WERI-Rb-1 (cell line): ENCODE measurements around the gene PROZ.

Source experiments
- DNase-seq: peaks from one replicate; pipeline ENCODE4 v3.0.0-alpha.2; 2020
- H3K27ac ChIP-seq: fragments of 250-450 bp; sonication (Bioruptor Pico); 2 replicates; pipeline ENCODE4 v1.5.1; 2020; ENCODE audit warnings: mild to moderate bottlenecking, moderate library complexity
- H3K27me3 ChIP-seq: fragments of 250-450 bp; sonication (Bioruptor Pico); 2 replicates; pipeline ENCODE4 v1.5.1; 2021; ENCODE audit warnings: mild to moderate bottlenecking, low read depth, moderate library complexity; ENCODE audit not compliant: insufficient read depth, severe bottlenecking
- H3K36me3 ChIP-seq: fragments of 250-450 bp; sonication (Bioruptor Pico); 2 replicates; pipeline ENCODE4 v1.5.1; 2020; ENCODE audit warnings: mild to moderate bottlenecking, moderate library complexity
- H3K4me3 ChIP-seq: 2 replicates; pipeline ENCODE4 v1.5.1; 2011; ENCODE audit warnings: low read depth, mild to moderate bottlenecking, control low read depth, low read length
- H3K9me3 ChIP-seq: fragments of 250-450 bp; sonication (Bioruptor Pico); 2 replicates; pipeline ENCODE4 v1.5.1; 2021; ENCODE audit warnings: mild to moderate bottlenecking, moderate library complexity; ENCODE audit not compliant: severe bottlenecking
- CTCF ChIP-seq: IDR thresholded peaks from 2 replicates; pipeline ENCODE4 v1.5.1; 2011; ENCODE audit warnings: low read depth, mild to moderate bottlenecking, control low read depth, inconsistent platforms, low read length

PROZ gene

GRCh38 chr13:113211774-113212173, 53.3 kb downstream of the PROZ start:
- Histone ChIP-seq H3K36me3 (peaks cover 46% of the 10 kb centered on the region), H3K27me3 (no peaks in the 10 kb centered on the region), H3K9me3 (no peaks in the 10 kb centered on the region), H3K27ac (no peak overlapping the region), H3K4me3 (no peak overlapping the region)
- peak; percentile 61 for DNase-seq
- peak; percentile 78 for TF ChIP-seq CTCF

DNA sequence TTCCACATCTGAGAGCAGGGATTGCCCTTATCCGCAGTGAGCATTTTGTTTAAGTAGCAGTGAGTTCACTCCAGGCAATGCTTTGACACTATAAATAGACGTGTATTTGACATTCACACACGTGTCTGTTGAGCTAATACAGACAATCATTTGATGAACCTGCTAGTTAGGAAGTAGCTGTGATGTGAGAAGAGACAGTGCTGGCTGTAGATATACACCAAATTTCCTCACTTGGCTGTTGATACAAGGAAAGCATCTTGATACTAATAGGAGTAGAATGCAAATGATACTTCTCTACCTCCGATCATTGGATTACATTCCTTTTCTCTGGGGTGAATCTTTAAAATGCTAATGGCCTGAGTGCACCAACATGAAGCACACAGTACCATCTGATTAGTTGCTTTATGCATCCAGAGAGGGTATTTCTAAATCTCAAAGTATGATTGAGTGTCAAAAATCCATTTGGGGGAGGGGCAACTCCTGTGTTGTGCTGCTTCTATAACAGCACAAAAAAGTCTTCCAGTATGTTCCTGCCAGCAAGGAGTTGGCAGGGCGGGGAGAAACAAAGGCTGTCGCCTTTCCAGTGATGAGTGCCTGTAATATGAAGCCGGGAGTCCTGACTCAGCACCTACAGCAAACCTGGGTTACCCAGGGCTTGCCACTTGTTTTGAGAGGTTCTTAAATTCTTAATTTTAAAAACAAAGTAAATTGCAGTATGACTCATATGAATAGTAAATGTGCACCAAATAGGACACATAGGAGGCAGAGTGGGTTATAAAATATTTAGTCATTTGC, 58.0 kb downstream of the PROZ start:
- Histone ChIP-seq H3K4me3 (no peak overlapping the region), H3K36me3 (peaks cover 59% of the 10 kb centered on the region), H3K27ac (no peak overlapping the region), H3K27me3 (no peaks in the 10 kb centered on the region), H3K9me3 (no peaks in the 10 kb centered on the region)
- DNase-seq = no peak
- TF ChIP-seq CTCF = no peak

GRCh38 chr13:113218586-113218985, 60.1 kb downstream of the PROZ start:
- no peaks in the 10 kb centered on the region for H3K27me3 ChIP-seq
- peaks cover 62% of the 10 kb centered on the region for H3K36me3 ChIP-seq
- no peak overlapping the region for H3K4me3 ChIP-seq
- H3K9me3 ChIP-seq = no peaks in the 10 kb centered on the region
- TF ChIP-seq CTCF = no peak
- DNase-seq = no peak
- no peak overlapping the region for H3K27ac ChIP-seq

- Histone ChIP-seq H3K36me3 (peaks cover 65% of the 10 kb centered on the region), H3K27ac (no peak overlapping the region), H3K4me3 (no peak overlapping the region), H3K9me3 (no peaks in the 10 kb centered on the region), H3K27me3 (no peaks in the 10 kb centered on the region)
- TF ChIP-seq CTCF = no peak
- DNase-seq = peak; percentile 58
These were observed 61.0 kb downstream of the PROZ start for GRCh38 chr13:113219256-113219940.

GRCh38 chr13:113220141-113220598, 61.7 kb downstream of the PROZ start:
- Histone ChIP-seq H3K9me3 (no peaks in the 10 kb centered on the region), H3K27me3 (no peaks in the 10 kb centered on the region), H3K4me3 (no peak overlapping the region), H3K27ac (no peak overlapping the region), H3K36me3 (peaks cover 73% of the 10 kb centered on the region)
- no peak for DNase-seq
- TF ChIP-seq CTCF = no peak
